Astrocyte (in vitro differentiated cells and primary cell): ENCODE measurements around the gene SLC16A1.

Source experiments
- EZH2 ChIP-seq: IDR thresholded peaks from 2 replicates; pipeline ENCODE4 v1.6.1; 2012; ENCODE audit warnings: mild to moderate bottlenecking, low read length, inconsistent platforms; ENCODE audit not compliant: insufficient read depth
- TF ChIP-seq, protein P1 (sequence below): IDR thresholded peaks from 2 replicates; pipeline ENCODE4 v1.5.1; 2011; ENCODE audit warnings: low read depth, mild to moderate bottlenecking, inconsistent platforms, low read length, moderate library complexity; ENCODE audit not compliant: insufficient read depth

DNA sequence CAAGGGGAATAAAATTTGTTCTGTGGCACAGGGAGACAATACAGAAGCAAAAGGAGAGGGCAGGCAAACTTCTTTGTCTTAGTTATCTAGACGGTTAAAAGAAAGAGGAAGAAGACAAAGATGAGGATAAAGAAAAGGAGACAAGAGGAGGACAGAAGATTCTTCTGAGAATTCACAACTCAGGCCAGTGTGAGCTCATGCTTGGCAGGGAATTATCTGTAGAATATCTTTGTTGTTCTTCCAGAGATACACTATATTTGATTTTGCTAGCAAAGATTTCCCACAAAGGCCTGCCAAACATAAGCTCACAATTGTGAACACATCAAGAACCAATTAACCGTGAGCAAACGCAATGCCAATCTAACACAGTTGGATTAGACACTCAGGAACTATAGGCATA is 21.4 kb downstream of the SLC16A1 start:
- TF ChIP-seq, protein P1, sequence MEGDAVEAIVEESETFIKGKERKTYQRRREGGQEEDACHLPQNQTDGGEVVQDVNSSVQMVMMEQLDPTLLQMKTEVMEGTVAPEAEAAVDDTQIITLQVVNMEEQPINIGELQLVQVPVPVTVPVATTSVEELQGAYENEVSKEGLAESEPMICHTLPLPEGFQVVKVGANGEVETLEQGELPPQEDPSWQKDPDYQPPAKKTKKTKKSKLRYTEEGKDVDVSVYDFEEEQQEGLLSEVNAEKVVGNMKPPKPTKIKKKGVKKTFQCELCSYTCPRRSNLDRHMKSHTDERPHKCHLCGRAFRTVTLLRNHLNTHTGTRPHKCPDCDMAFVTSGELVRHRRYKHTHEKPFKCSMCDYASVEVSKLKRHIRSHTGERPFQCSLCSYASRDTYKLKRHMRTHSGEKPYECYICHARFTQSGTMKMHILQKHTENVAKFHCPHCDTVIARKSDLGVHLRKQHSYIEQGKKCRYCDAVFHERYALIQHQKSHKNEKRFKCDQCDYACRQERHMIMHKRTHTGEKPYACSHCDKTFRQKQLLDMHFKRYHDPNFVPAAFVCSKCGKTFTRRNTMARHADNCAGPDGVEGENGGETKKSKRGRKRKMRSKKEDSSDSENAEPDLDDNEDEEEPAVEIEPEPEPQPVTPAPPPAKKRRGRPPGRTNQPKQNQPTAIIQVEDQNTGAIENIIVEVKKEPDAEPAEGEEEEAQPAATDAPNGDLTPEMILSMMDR, result no peak
- no peak for TF ChIP-seq EZH2
